ENCODE measurements around the gene RFXAP.

RFXAP gene

DNA sequence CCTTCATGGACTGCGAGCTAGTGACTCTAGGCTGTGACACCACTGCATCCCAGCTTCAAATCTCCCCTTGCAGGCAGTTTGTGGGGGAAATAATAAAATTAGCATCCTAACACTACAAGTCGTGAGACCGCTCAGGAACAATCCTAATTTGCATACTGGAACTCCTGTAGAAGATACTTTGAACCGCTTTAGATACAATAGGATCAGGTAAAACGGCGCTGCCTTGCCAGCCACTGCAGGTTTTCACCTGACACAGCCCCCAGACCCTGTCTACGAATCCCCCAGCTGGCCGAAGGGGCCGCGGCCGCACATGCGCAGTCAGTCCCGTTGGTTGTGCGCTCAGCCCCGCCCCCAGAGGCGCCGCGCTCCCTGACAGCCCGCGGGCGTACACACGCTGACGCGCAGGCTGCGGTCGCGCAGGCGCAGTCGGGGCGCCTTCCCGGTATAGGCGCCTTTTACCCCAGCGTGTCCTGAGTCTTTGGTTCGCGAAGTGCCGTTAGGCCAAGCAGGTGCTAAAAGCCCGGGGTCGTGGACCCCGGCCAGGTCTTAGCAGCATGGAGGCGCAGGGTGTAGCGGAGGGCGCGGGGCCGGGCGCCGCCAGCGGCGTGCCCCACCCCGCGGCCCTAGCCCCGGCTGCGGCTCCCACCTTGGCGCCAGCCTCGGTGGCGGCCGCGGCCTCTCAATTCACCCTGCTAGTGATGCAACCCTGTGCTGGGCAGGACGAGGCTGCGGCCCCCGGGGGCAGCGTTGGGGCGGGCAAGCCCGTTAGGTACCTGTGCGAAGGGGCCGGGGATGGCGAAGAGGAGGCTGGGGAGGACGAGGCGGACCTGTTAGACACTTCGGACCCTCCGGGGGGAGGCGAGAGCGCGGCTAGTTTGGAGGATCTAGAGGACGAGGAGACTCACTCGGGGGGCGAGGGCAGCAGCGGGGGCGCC lies at the start of gene RFXAP:
Gene RFXAP, plus strand, starts transcription at position 419 of the 935 bp plus-strand sequence. Its CDS starts 136 bp downstream, at position 555.
- H2AFZ ChIP-seq = peak within 1 kb of the TSS; percentile 87
- H3K36me3 ChIP-seq (ENCODE audit: control insufficient read depth, insufficient read depth, low read length) = no peaks in the 10 kb centered on the region
- H3K4me1 ChIP-seq = no peaks in the 10 kb centered on the region
- peak within 1 kb of the TSS; percentile 100 for H3K4me2 ChIP-seq (ENCODE audit: low read length)
- no peaks in the 10 kb centered on the region for H3K27me3 ChIP-seq (ENCODE audit: control insufficient read depth, insufficient read depth, low read length)
- H3K27ac ChIP-seq = peak within 1 kb of the TSS; percentile 22
- H3K79me2 ChIP-seq = peaks cover 2% of the 10 kb centered on the region
- no peak within 1 kb of the TSS for H3K9ac ChIP-seq
- TF ChIP-seq, protein P1, sequence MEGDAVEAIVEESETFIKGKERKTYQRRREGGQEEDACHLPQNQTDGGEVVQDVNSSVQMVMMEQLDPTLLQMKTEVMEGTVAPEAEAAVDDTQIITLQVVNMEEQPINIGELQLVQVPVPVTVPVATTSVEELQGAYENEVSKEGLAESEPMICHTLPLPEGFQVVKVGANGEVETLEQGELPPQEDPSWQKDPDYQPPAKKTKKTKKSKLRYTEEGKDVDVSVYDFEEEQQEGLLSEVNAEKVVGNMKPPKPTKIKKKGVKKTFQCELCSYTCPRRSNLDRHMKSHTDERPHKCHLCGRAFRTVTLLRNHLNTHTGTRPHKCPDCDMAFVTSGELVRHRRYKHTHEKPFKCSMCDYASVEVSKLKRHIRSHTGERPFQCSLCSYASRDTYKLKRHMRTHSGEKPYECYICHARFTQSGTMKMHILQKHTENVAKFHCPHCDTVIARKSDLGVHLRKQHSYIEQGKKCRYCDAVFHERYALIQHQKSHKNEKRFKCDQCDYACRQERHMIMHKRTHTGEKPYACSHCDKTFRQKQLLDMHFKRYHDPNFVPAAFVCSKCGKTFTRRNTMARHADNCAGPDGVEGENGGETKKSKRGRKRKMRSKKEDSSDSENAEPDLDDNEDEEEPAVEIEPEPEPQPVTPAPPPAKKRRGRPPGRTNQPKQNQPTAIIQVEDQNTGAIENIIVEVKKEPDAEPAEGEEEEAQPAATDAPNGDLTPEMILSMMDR (IDR thresholded peaks at IDR 0.05) = no peak
- H3K4me3 ChIP-seq (ENCODE audit: low read depth, low read length) = peak within 1 kb of the TSS; percentile 94
- no peaks in the 10 kb centered on the region for H3K9me3 ChIP-seq (ENCODE audit: control insufficient read depth, low read length)

DNA sequence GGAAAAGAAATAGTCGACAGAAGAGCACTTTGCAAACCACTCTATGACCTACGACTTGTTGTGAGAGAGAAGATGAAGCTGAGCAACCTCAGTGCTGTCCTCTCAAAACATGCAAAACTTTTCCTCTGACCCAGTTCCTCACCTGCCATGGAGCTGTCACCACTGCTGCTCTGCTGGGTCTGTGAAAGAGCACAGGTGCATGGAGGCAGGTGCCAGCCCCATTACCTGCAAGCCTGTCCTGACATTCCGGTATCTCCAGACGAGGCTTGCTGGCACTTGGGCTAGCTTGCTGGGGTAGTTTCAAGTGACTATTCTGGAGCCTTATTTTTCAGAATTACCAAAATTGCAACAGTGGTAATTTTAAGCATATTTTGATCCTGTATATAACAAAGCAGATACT lies 49.5 kb upstream of the RFXAP start:
- Histone ChIP-seq H3K27me3 (ENCODE audit: control insufficient read depth, insufficient read depth, low read length) (no peaks in the 10 kb centered on the region), H3K27ac (no peak overlapping the region), H3K9ac (no peak overlapping the region), H3K9me3 (ENCODE audit: control insufficient read depth, low read length) (no peaks in the 10 kb centered on the region), H3K4me1 (no peaks in the 10 kb centered on the region), H3K4me3 (ENCODE audit: low read depth, low read length) (no peak overlapping the region), H3K79me2 (no peaks in the 10 kb centered on the region), H3K4me2 (ENCODE audit: low read length) (no peak overlapping the region), H3K36me3 (ENCODE audit: control insufficient read depth, insufficient read depth, low read length) (no peaks in the 10 kb centered on the region), H2AFZ (no peak overlapping the region)
- TF ChIP-seq, protein P1 (IDR thresholded peaks at IDR 0.05) = no peak

- Histone ChIP-seq H3K27ac (no peak overlapping the region), H3K36me3 (ENCODE audit: control insufficient read depth, insufficient read depth, low read length) (no peaks in the 10 kb centered on the region), H3K9me3 (ENCODE audit: control insufficient read depth, low read length) (no peaks in the 10 kb centered on the region), H3K79me2 (no peaks in the 10 kb centered on the region), H3K4me3 (ENCODE audit: low read depth, low read length) (no peak overlapping the region), H3K9ac (no peak overlapping the region), H3K4me1 (no peaks in the 10 kb centered on the region), H3K27me3 (ENCODE audit: control insufficient read depth, insufficient read depth, low read length) (no peaks in the 10 kb centered on the region), H3K4me2 (ENCODE audit: low read length) (no peak overlapping the region), H2AFZ (no peak overlapping the region)
- TF ChIP-seq, protein P1 (IDR thresholded peaks at IDR 0.05) = no peak
Measured at GRCh38 chr13:36770741-36771140, 48.3 kb upstream of the RFXAP start.

GRCh38 chr13:36772853-36773252 lies 46.2 kb upstream of the RFXAP start:
- Histone ChIP-seq H3K9me3 (ENCODE audit: control insufficient read depth, low read length) (no peaks in the 10 kb centered on the region), H3K27me3 (ENCODE audit: control insufficient read depth, insufficient read depth, low read length) (no peaks in the 10 kb centered on the region), H3K4me3 (ENCODE audit: low read depth, low read length) (no peak overlapping the region), H3K36me3 (ENCODE audit: control insufficient read depth, insufficient read depth, low read length) (no peaks in the 10 kb centered on the region), H3K4me2 (ENCODE audit: low read length) (no peak overlapping the region), H2AFZ (no peak overlapping the region), H3K27ac (no peak overlapping the region), H3K4me1 (no peaks in the 10 kb centered on the region), H3K79me2 (no peaks in the 10 kb centered on the region), H3K9ac (no peak overlapping the region)
- TF ChIP-seq, protein P1 (IDR thresholded peaks at IDR 0.05) = no peak
